Hepatocyte (in vitro differentiated cells): Measurements from ENCODE around the gene UGT1A1. TPM values are rescaled to one million over a fixed set of nuclear protein-coding genes. Genes with fewer than 3 reads are reported as not detected.

Experiments
- DNase-seq: peaks from one replicate; pipeline ENCODE4 v3.0.0-alpha.2; 2016; ENCODE audit warnings: low spot score
- H2AFZ ChIP-seq: fragments of 200-600 bp; sonication (generic); 2 replicates; pipeline ENCODE4 v1.6.0; 2016; ENCODE audit warnings: antibody characterized with exemption, mild to moderate bottlenecking
- H3K27ac ChIP-seq: fragments of 200-600 bp; sonication (generic); 2 replicates; pipeline ENCODE4 v1.5.1; 2016; ENCODE audit warnings: mild to moderate bottlenecking
- H3K27me3 ChIP-seq: fragments of 200-600 bp; sonication (generic); 2 replicates; pipeline ENCODE4 v1.6.1; 2016
- H3K36me3 ChIP-seq: fragments of 200-600 bp; sonication (generic); replicated peaks from 2 replicates; pipeline ENCODE4 v1.5.1; 2016; ENCODE audit warnings: low read depth; ENCODE audit not compliant: insufficient read depth
- H3K4me1 ChIP-seq: fragments of 200-600 bp; sonication (generic); 2 replicates; pipeline ENCODE4 v1.5.1; 2016; ENCODE audit warnings: mild to moderate bottlenecking, moderate library complexity; ENCODE audit not compliant: insufficient read depth
- H3K4me2 ChIP-seq: fragments of 200-600 bp; sonication (generic); 2 replicates; pipeline ENCODE4 v1.6.0; 2016
- H3K4me3 ChIP-seq: fragments of 200-600 bp; sonication (generic); 2 replicates; pipeline ENCODE4 v1.5.1; 2016; ENCODE audit warnings: mild to moderate bottlenecking
- H3K79me2 ChIP-seq: fragments of 200-600 bp; sonication (generic); 2 replicates; pipeline ENCODE4 v1.6.0; 2017; ENCODE audit warnings: mild to moderate bottlenecking
- H3K9me2 ChIP-seq: fragments of 200-600 bp; sonication (generic); replicated peaks from 2 replicates; pipeline ENCODE4 v1.6.0; 2017; ENCODE audit warnings: mild to moderate bottlenecking; ENCODE audit not compliant: insufficient read depth
- H3K9me3 ChIP-seq: fragments of 200-600 bp; sonication (generic); 2 replicates; pipeline ENCODE4 v1.5.1; 2016; ENCODE audit warnings: low read depth, mild to moderate bottlenecking
- H4K20me1 ChIP-seq: fragments of 200-600 bp; sonication (generic); 2 replicates; pipeline ENCODE4 v1.6.0; 2016; ENCODE audit warnings: mild to moderate bottlenecking; ENCODE audit not compliant: insufficient read depth, poor library complexity, severe bottlenecking
- EZH2 ChIP-seq: fragments of 200-600 bp; sonication (generic); IDR thresholded peaks from 2 replicates; pipeline ENCODE4 v1.6.1; 2016; ENCODE audit warnings: antibody characterized with exemption, mild to moderate bottlenecking, borderline replicate concordance
- EZH2phosphoT487 ChIP-seq: fragments of 200-600 bp; sonication (generic); IDR thresholded peaks from one replicate; pipeline ENCODE4 v1.6.1; 2018; ENCODE audit warnings: antibody characterized with exemption, mild to moderate bottlenecking, low read depth, moderate library complexity; ENCODE audit not compliant: unreplicated experiment, severe bottlenecking
- WGBS: methylation state at CpG from one replicate; pipeline ENCODE4 v1.1.6; 2016; ENCODE audit warnings: low lambda C conversion rate; ENCODE audit errors: missing lambda C conversion rate; 5-methylcytosine and 5-hydroxymethylcytosine counted together
- polyA plus RNA-seq: library from polyadenylated mRNA; unstranded; fragments of >200 nt; fragmentation: Nextera tagmentation; extraction: Ambion mirVana; gene quantifications from 2 replicates; pipeline ENCODE4 v1.2.1, GENCODE V29; 2016
- total RNA-seq: library from RNA; depleted of rRNA; stranded (reverse); fragments of >200 nt; gene quantifications from 2 replicates; pipeline ENCODE4 v1.2.3, GENCODE V29; 2014
- TF ChIP-seq, protein P1 (sequence below): fragments of 200-600 bp; sonication (generic); IDR thresholded peaks from 2 replicates; pipeline ENCODE4 v1.5.1; 2016; ENCODE audit warnings: antibody characterized with exemption, mild to moderate bottlenecking; ENCODE audit not compliant: poor library complexity

Gene UGT1A1
- total RNA-seq (0.53 and 0.60 TPM in 2 replicates), polyA plus RNA-seq (0.51 and 0.91 TPM in 2 replicates)

DNA sequence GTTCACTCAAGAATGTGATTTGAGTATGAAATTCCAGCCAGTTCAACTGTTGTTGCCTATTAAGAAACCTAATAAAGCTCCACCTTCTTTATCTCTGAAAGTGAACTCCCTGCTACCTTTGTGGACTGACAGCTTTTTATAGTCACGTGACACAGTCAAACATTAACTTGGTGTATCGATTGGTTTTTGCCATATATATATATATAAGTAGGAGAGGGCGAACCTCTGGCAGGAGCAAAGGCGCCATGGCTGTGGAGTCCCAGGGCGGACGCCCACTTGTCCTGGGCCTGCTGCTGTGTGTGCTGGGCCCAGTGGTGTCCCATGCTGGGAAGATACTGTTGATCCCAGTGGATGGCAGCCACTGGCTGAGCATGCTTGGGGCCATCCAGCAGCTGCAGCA lies at the start of gene UGT1A1:
UGT1A1 (plus strand) TSS at position 228 of the 400 bp plus-strand sequence; CDS start at position 246, 18 bp downstream.
- H3K9me3 ChIP-seq, result no peaks in the 10 kb centered on the region
- TF ChIP-seq EZH2phosphoT487 (no peak), EZH2 (no peak)
- TF ChIP-seq, protein P1, sequence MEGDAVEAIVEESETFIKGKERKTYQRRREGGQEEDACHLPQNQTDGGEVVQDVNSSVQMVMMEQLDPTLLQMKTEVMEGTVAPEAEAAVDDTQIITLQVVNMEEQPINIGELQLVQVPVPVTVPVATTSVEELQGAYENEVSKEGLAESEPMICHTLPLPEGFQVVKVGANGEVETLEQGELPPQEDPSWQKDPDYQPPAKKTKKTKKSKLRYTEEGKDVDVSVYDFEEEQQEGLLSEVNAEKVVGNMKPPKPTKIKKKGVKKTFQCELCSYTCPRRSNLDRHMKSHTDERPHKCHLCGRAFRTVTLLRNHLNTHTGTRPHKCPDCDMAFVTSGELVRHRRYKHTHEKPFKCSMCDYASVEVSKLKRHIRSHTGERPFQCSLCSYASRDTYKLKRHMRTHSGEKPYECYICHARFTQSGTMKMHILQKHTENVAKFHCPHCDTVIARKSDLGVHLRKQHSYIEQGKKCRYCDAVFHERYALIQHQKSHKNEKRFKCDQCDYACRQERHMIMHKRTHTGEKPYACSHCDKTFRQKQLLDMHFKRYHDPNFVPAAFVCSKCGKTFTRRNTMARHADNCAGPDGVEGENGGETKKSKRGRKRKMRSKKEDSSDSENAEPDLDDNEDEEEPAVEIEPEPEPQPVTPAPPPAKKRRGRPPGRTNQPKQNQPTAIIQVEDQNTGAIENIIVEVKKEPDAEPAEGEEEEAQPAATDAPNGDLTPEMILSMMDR, result no peak
- DNase-seq, result peak; percentile 24
- H4K20me1 ChIP-seq, result no peaks in the 10 kb centered on the region
- no peaks in the 10 kb centered on the region for H3K27me3 ChIP-seq
- no peaks in the 10 kb centered on the region for H3K9me2 ChIP-seq
- 85% methylated on average over 6 of the region's 6 CpGs for WGBS
- no peaks in the 10 kb centered on the region for H3K79me2 ChIP-seq
- peaks cover 11% of the 10 kb centered on the region for H3K4me1 ChIP-seq
- H3K4me3 ChIP-seq, result no peak within 1 kb of the TSS
- no peak within 1 kb of the TSS for H2AFZ ChIP-seq
- no peak within 1 kb of the TSS for H3K4me2 ChIP-seq
- H3K36me3 ChIP-seq, result no peaks in the 10 kb centered on the region
- peak within 1 kb of the TSS; percentile 49 for H3K27ac ChIP-seq

DNA sequence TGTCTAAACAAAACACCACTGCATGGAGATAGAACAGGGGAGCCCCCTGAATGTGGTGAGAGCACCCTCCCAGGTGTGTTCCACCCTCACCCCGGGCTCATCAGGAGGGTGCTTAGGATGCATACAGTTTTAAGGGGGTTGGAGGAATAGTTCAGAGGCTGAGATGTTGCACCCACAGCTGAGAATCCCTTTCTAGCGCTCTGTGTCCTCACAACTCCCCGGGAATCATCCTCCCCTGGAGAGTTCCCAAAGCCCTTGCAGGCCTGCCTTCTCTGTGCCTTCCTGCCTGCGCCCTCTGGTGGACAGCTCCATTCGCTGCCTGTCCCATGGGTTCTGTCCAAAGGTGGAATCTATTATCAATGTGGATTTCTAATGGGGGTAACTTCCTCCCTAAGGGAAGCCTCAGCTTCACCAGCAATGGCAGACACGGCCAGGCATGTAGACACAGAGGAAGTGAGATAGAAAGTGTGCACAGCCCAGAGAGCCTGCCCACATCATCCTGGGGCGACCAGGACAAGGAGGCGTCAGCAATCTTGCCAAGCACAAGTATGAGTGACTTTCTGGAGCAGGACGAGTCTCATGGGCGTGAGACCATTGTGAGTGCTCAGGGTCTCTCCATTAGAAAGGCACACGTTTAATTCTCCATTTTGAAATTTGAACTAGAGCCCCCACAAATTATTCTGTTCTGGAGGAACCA lies 48.6 kb upstream of the UGT1A1 start:
- DNase-seq, result peak; percentile 89
- H3K4me3 ChIP-seq, result no peak overlapping the region
- no peaks in the 10 kb centered on the region for H4K20me1 ChIP-seq
- no peaks in the 10 kb centered on the region for H3K9me2 ChIP-seq
- WGBS, result 45% methylated on average over 11 of the region's 11 CpGs
- H3K27me3 ChIP-seq, result no peaks in the 10 kb centered on the region
- no peak overlapping the region for H3K4me2 ChIP-seq
- H3K9me3 ChIP-seq, result no peaks in the 10 kb centered on the region
- H3K4me1 ChIP-seq, result no peaks in the 10 kb centered on the region
- H2AFZ ChIP-seq, result no peak overlapping the region
- H3K27ac ChIP-seq, result no peak overlapping the region
- H3K79me2 ChIP-seq, result no peaks in the 10 kb centered on the region
- TF ChIP-seq EZH2phosphoT487, result no peak
- TF ChIP-seq, protein P1, result peak; percentile 86
- no peaks in the 10 kb centered on the region for H3K36me3 ChIP-seq

DNA sequence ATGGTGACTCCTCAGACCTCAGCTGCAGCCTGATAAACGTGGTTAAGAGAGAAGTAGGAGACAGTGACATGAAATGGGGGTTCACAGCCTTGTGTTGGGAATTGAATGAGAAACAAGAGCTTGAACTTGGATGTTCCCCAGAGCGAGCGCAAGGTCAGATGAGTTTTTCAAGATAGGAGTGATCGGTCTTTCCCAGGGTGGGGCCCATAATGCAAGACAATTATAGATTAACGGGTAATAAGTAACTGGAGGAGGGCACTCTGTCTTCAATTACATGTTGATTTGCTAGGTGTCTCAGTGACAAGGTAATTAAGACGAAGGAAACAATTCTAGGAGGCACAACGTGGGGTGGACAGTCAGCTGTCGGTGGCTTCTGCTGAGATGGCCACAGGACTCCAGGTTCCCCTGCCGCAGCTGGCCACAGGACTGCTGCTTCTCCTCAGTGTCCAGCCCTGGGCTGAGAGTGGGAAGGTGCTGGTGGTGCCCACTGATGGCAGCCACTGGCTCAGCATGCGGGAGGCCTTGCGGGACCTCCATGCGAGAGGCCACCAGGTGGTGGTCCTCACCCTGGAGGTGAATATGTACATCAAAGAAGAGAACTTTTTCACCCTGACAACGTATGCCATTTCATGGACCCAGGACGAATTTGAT lies 47.3 kb upstream of the UGT1A1 start, which contains the start of gene UGT1A5:
UGT1A5 (plus strand) TSS at position 297 of the 651 bp plus-strand sequence; CDS start at position 382, 85 bp downstream.
- WGBS, result 83% methylated on average over 14 of the region's 14 CpGs
- no peaks in the 10 kb centered on the region for H3K9me2 ChIP-seq
- H3K79me2 ChIP-seq, result no peaks in the 10 kb centered on the region
- H4K20me1 ChIP-seq, result no peaks in the 10 kb centered on the region
- H3K27ac ChIP-seq, result no peak within 1 kb of the TSS
- H3K27me3 ChIP-seq, result no peaks in the 10 kb centered on the region
- TF ChIP-seq EZH2 (no peak), EZH2phosphoT487 (no peak)
- TF ChIP-seq, protein P1, result no peak
- no peak for DNase-seq
- no peaks in the 10 kb centered on the region for H3K36me3 ChIP-seq
- no peaks in the 10 kb centered on the region for H3K9me3 ChIP-seq
- H2AFZ ChIP-seq, result no peak within 1 kb of the TSS
- H3K4me1 ChIP-seq, result no peaks in the 10 kb centered on the region
- H3K4me3 ChIP-seq, result no peak within 1 kb of the TSS
- H3K4me2 ChIP-seq, result no peak within 1 kb of the TSS
